ENCODE results near the gene CFAP299. TPM values are rescaled to one million over a fixed set of nuclear protein-coding genes. Genes with fewer than 3 reads are reported as not detected.

The CFAP299 gene
- total and polyA plus RNA-seq, 2 experiments from 2014 or later: 0.24 to 1.4 TPM

DNA sequence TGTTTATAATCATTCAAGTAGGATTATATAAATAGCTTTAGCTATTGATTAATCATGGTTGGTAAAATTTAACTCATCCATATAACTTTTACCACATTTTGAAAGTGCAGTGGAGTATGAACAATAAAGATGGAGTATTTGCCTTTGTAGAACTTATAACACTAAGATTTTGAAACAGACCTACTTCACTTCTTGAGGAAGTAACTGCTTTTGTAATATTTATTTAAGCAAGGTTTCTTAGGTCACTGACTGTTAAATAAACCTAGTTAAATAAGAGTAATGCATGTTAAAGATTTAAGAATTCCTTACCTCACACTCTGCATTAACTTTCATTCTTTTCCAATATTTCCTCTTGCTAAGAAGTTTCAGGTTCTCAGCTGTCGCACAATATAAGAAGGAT lies 242.5 kb downstream of the CFAP299 start:
- DNase-seq (ENCODE audit: low read depth in 1 of 2, low spot score in 1 of 2): no peak
- no peaks in the 10 kb centered on the region for H3K4me1 ChIP-seq (ENCODE audit: low read depth)
- no peak for TF ChIP-seq CTCF (IDR thresholded peaks at IDR 0.05; ENCODE audit: low read depth, low read length)
- H3K27me3 ChIP-seq: no peaks in the 10 kb centered on the region
- no peaks in the 10 kb centered on the region for H3K36me3 ChIP-seq
- no peaks in the 10 kb centered on the region for H3K9me3 ChIP-seq (ENCODE audit: low read depth)
- no peak overlapping the region for H3K4me3 ChIP-seq
- H3K27ac ChIP-seq: no peak overlapping the region

GRCh38 chr4:80585542-80585941 lies 250.0 kb downstream of the CFAP299 start:
- H3K4me1 ChIP-seq (ENCODE audit: low read depth): no peaks in the 10 kb centered on the region
- H3K9me3 ChIP-seq (ENCODE audit: low read depth): no peaks in the 10 kb centered on the region
- no peak for TF ChIP-seq CTCF (IDR thresholded peaks at IDR 0.05; ENCODE audit: low read depth, low read length)
- no peaks in the 10 kb centered on the region for H3K36me3 ChIP-seq
- H3K4me3 ChIP-seq: no peak overlapping the region
- H3K27me3 ChIP-seq: no peaks in the 10 kb centered on the region
- no peak for DNase-seq (ENCODE audit: low read depth in 1 of 2, low spot score in 1 of 2)
- H3K27ac ChIP-seq: no peak overlapping the region

DNA sequence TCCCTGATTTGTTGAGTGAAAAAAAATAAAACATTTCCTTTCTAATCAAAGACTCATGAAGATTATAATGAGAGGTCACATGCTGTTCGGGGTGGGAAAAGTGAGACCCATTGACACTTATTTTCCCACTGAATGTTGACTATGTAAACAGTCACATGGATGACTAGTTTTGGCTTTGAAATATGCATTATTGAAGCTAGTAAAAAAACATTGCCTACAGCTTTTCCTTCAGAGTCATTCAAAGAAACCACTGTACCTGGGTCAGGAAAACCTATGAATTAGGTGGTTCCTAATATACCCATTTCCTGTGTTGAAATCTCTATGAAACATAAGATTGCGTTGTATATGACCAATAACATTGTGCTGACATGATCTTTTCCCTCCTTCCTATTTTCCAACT lies 251.2 kb downstream of the CFAP299 start:
- H3K4me3 ChIP-seq: no peak overlapping the region
- no peaks in the 10 kb centered on the region for H3K9me3 ChIP-seq (ENCODE audit: low read depth)
- H3K27ac ChIP-seq: no peak overlapping the region
- TF ChIP-seq CTCF (IDR thresholded peaks at IDR 0.05; ENCODE audit: low read depth, low read length): no peak
- DNase-seq (ENCODE audit: low read depth in 1 of 2, low spot score in 1 of 2): no peak
- no peaks in the 10 kb centered on the region for H3K36me3 ChIP-seq
- H3K27me3 ChIP-seq: no peaks in the 10 kb centered on the region
- H3K4me1 ChIP-seq (ENCODE audit: low read depth): no peaks in the 10 kb centered on the region

DNA sequence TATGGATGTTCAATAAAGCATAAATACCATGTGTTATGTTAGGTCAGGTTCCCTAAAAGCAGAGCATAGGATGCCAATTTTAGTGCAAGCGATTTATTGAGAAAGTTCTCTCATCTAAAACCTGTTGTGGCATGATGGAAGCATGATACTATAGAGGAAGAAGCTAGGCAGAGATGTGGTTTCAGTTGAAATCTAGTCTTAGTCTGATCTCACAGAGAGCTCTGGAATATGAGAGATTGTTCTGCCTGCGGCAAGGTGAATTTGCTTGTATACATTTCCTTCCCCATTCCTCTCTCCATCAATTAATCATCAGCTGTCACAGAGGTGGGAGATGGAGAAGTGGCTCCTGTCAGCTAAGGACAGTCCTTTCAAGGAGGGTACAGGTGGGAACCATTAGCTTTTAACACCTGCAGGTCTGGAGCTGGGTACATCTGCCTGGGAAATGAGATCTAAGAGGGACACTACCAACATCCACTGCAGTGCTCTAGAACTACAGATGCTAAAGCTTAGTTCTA lies 252.4 kb downstream of the CFAP299 start:
- H3K27ac ChIP-seq: no peak overlapping the region
- no peaks in the 10 kb centered on the region for H3K4me1 ChIP-seq (ENCODE audit: low read depth)
- no peak for TF ChIP-seq CTCF (IDR thresholded peaks at IDR 0.05; ENCODE audit: low read depth, low read length)
- no peaks in the 10 kb centered on the region for H3K36me3 ChIP-seq
- H3K27me3 ChIP-seq: no peaks in the 10 kb centered on the region
- DNase-seq (ENCODE audit: low read depth in 1 of 2, low spot score in 1 of 2): no peak
- H3K9me3 ChIP-seq (ENCODE audit: low read depth): no peaks in the 10 kb centered on the region
- H3K4me3 ChIP-seq: no peak overlapping the region

- Histone ChIP-seq H3K9me3 (ENCODE audit: low read depth) (no peaks in the 10 kb centered on the region), H3K36me3 (no peaks in the 10 kb centered on the region), H3K27me3 (no peaks in the 10 kb centered on the region), H3K27ac (no peak overlapping the region), H3K4me1 (ENCODE audit: low read depth) (no peaks in the 10 kb centered on the region), H3K4me3 (no peak overlapping the region)
- DNase-seq (ENCODE audit: low read depth in 1 of 2, low spot score in 1 of 2): no peak
- TF ChIP-seq CTCF (IDR thresholded peaks at IDR 0.05; ENCODE audit: low read depth, low read length): peak; percentile 4
Measured at GRCh38 chr4:80592950-80593349, 257.4 kb downstream of the CFAP299 start.

- Histone ChIP-seq H3K4me3 (no peak overlapping the region), H3K27me3 (no peaks in the 10 kb centered on the region)
Measured at GRCh38 chr4:80594701-80595100, 259.2 kb downstream of the CFAP299 start.

More at GRCh38 chr4:80594701-80595100, 259.2 kb downstream of the CFAP299 start:
- no peak overlapping the region for H3K27ac ChIP-seq
- no peak for TF ChIP-seq CTCF (IDR thresholded peaks at IDR 0.05; ENCODE audit: low read depth, low read length)
- no peak for DNase-seq (ENCODE audit: low read depth in 1 of 2, low spot score in 1 of 2)
- no peaks in the 10 kb centered on the region for H3K4me1 ChIP-seq (ENCODE audit: low read depth)
- H3K9me3 ChIP-seq (ENCODE audit: low read depth): no peaks in the 10 kb centered on the region
- H3K36me3 ChIP-seq: no peaks in the 10 kb centered on the region
